HEK293 (cell line): Measurements from ENCODE around the gene MSRB3.

Source experiments
- CTCF ChIA-PET: fragments of 350-600 bp; formaldehyde crosslinking; extraction: SDS; loops from one replicate; lab custom pipeline; 2021; ENCODE audit warnings: antibody characterized with exemption; lab: Yijun Ruan, JAX
- POLR2A ChIA-PET: fragments of 300-600 bp; formaldehyde crosslinking; extraction: SDS; loops from one replicate; lab custom pipeline; 2020; ENCODE audit warnings: antibody characterized with exemption, inconsistent platforms; lab: Yijun Ruan, JAX
- H3K27ac ChIP-seq: fragments of 200-500 bp; sonication (Bioruptor generic); 2 replicates; pipeline ENCODE4 v1.5.1; 2014; ENCODE audit warnings: low read depth, low read length, control low read depth, inconsistent platforms; ENCODE audit errors: extremely low read depth
- H3K36me3 ChIP-seq, 2 experiments: fragments of 200-500 bp in 1 of 2; sonication (Bioruptor generic) in 1 of 2; 1 replicate in 1 of 2; 2 replicates in 1 of 2; pipeline ENCODE4 v1.5.1; 2014 to 2017; ENCODE audit warnings: inconsistent platforms in 2 of 2, low read length in 2 of 2; ENCODE audit not compliant: control insufficient read depth in 2 of 2, insufficient read depth in 1 of 2
- H3K4me1 ChIP-seq: fragments of 200-500 bp; sonication (Bioruptor generic); 2 replicates; pipeline ENCODE4 v1.5.1; 2014; ENCODE audit warnings: mild to moderate bottlenecking, low read length, inconsistent platforms; ENCODE audit not compliant: control insufficient read depth, insufficient read depth
- H3K4me3 ChIP-seq: 2 replicates; pipeline ENCODE4 v1.5.1; 2011; ENCODE audit warnings: low read depth, mild to moderate bottlenecking, control low read depth, low read length, moderate library complexity
- H3K9me3 ChIP-seq: fragments of 200-500 bp; sonication (Bioruptor generic); 2 replicates; pipeline ENCODE4 v1.5.1; 2014; ENCODE audit warnings: low read depth, low read length, inconsistent platforms; ENCODE audit not compliant: control insufficient read depth, insufficient read depth
- KLF1 ChIP-seq: fragments of 450-650 bp; formaldehyde crosslinking; IDR thresholded peaks from 2 replicates; pipeline ENCODE4 v1.5.1; 2016; ENCODE audit warnings: missing biosample characterization, missing genetic modification characterization
- PRDM2 ChIP-seq: fragments of 450-650 bp; formaldehyde crosslinking; IDR thresholded peaks from 2 replicates; pipeline ENCODE4 v1.5.1; 2016; ENCODE audit warnings: missing biosample characterization, missing genetic modification characterization, borderline replicate concordance
- TRIM28 ChIP-seq: IDR thresholded peaks from 2 replicates; pipeline ENCODE4 v1.6.1; 2011; ENCODE audit warnings: low read length, control low read depth, borderline replicate concordance
- ZNF138 ChIP-seq: fragments of 450-650 bp; formaldehyde crosslinking; IDR thresholded peaks from 2 replicates; pipeline ENCODE4 v1.5.1; 2016; ENCODE audit warnings: missing biosample characterization, missing genetic modification characterization, borderline replicate concordance
- ZNF146 ChIP-seq: fragments of 450-650 bp; formaldehyde crosslinking; IDR thresholded peaks from 2 replicates; pipeline ENCODE4 v1.5.1; 2016; ENCODE audit warnings: missing biosample characterization, missing genetic modification characterization
- ZNF157 ChIP-seq: fragments of 450-650 bp; formaldehyde crosslinking; IDR thresholded peaks from 2 replicates; pipeline ENCODE4 v1.5.1; 2016; ENCODE audit warnings: missing biosample characterization, missing genetic modification characterization
- ZNF23 ChIP-seq: fragments of 450-650 bp; formaldehyde crosslinking; IDR thresholded peaks from 2 replicates; pipeline ENCODE4 v1.5.1; 2016; ENCODE audit warnings: missing biosample characterization, missing genetic modification characterization, borderline replicate concordance
- ZNF239 ChIP-seq: fragments of 450-650 bp; formaldehyde crosslinking; IDR thresholded peaks from 2 replicates; pipeline ENCODE4 v1.5.1; 2016; ENCODE audit warnings: missing biosample characterization, missing genetic modification characterization
- ZNF266 ChIP-seq: fragments of 450-650 bp; formaldehyde crosslinking; IDR thresholded peaks from 2 replicates; pipeline ENCODE4 v1.5.1; 2016; ENCODE audit warnings: missing biosample characterization, missing genetic modification characterization, low read depth
- ZNF580 ChIP-seq: fragments of 450-650 bp; formaldehyde crosslinking; IDR thresholded peaks from 2 replicates; pipeline ENCODE4 v1.5.1; 2016; ENCODE audit warnings: missing biosample characterization, missing genetic modification characterization
- ZNF639 ChIP-seq: fragments of 450-650 bp; formaldehyde crosslinking; IDR thresholded peaks from 2 replicates; pipeline ENCODE4 v1.5.1; 2016; ENCODE audit warnings: missing biosample characterization, missing genetic modification characterization
- ZNF664 ChIP-seq: fragments of 450-650 bp; formaldehyde crosslinking; IDR thresholded peaks from 2 replicates; pipeline ENCODE4 v1.5.1; 2016; ENCODE audit warnings: missing biosample characterization, missing genetic modification characterization
- ZNF704 ChIP-seq: fragments of 450-650 bp; formaldehyde crosslinking; IDR thresholded peaks from 2 replicates; pipeline ENCODE4 v1.5.1; 2016; ENCODE audit warnings: missing biosample characterization, missing genetic modification characterization
- TF ChIP-seq, protein P1 (sequence below): fragments of 450-650 bp; formaldehyde crosslinking; IDR thresholded peaks from 2 replicates; pipeline ENCODE4 v1.5.1; 2017; ENCODE audit warnings: missing biosample characterization, missing genetic modification characterization
- TF ChIP-seq, protein P2 (sequence below): fragments of 450-650 bp; formaldehyde crosslinking; IDR thresholded peaks from 2 replicates; pipeline ENCODE4 v1.5.1; 2016; ENCODE audit warnings: missing biosample characterization, missing genetic modification characterization
- TF ChIP-seq, protein P3 (sequence below): fragments of 450-650 bp; formaldehyde crosslinking; IDR thresholded peaks from 2 replicates; pipeline ENCODE4 v1.5.1; 2016; ENCODE audit warnings: missing biosample characterization, missing genetic modification characterization
- TF ChIP-seq, protein P4 (sequence below): fragments of 450-650 bp; formaldehyde crosslinking; IDR thresholded peaks from 2 replicates; pipeline ENCODE4 v1.5.1; 2016; ENCODE audit warnings: missing biosample characterization, missing genetic modification characterization, borderline replicate concordance

Gene MSRB3

DNA sequence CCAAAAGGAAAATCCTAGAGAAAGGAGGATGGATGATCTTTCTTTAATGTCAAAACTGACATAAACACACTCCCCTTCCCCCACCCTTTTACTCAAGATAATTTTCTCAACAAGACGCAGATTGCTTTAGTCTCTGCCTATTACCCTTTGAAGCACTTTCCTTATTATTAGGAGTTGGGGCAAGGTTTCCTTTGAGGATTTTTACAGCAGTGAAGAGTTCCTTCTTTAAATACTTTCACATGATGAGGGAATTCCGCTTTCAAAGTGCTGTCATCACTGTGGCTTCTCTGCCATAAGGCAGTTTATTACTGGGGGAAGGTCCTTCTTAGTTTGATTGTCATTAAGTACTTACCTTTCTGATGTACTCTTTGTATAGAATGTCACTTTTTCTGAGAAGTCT, 172.1 kb downstream of the MSRB3 start:
- POLR2A ChIA-PET, result no interaction called here

More for the DNA sequence above, 172.1 kb downstream of the MSRB3 start:
- no peak overlapping the region for H3K4me3 ChIP-seq
- H3K36me3 ChIP-seq, result no peaks in the 10 kb centered on the region
- TF ChIP-seq ZNF664 (tag by site-specific recombination) (no peak), ZNF580 (no peak), PRDM2 (tag by site-specific recombination) (no peak), ZNF138 (no peak), TRIM28 (no peak), ZNF639 (tag by site-specific recombination) (no peak), ZNF157 (tag by site-specific recombination) (no peak), ZNF23 (tag by site-specific recombination) (no peak), ZNF704 (tag by site-specific recombination) (no peak), ZNF239 (no peak), KLF1 (tag by site-specific recombination) (no peak), ZNF266 (tag by site-specific recombination) (no peak), ZNF146 (tag by site-specific recombination) (no peak)
- TF ChIP-seq, protein P1, sequence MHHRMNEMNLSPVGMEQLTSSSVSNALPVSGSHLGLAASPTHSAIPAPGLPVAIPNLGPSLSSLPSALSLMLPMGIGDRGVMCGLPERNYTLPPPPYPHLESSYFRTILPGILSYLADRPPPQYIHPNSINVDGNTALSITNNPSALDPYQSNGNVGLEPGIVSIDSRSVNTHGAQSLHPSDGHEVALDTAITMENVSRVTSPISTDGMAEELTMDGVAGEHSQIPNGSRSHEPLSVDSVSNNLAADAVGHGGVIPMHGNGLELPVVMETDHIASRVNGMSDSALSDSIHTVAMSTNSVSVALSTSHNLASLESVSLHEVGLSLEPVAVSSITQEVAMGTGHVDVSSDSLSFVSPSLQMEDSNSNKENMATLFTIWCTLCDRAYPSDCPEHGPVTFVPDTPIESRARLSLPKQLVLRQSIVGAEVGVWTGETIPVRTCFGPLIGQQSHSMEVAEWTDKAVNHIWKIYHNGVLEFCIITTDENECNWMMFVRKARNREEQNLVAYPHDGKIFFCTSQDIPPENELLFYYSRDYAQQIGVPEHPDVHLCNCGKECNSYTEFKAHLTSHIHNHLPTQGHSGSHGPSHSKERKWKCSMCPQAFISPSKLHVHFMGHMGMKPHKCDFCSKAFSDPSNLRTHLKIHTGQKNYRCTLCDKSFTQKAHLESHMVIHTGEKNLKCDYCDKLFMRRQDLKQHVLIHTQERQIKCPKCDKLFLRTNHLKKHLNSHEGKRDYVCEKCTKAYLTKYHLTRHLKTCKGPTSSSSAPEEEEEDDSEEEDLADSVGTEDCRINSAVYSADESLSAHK, result no peak
- TF ChIP-seq, protein P2, sequence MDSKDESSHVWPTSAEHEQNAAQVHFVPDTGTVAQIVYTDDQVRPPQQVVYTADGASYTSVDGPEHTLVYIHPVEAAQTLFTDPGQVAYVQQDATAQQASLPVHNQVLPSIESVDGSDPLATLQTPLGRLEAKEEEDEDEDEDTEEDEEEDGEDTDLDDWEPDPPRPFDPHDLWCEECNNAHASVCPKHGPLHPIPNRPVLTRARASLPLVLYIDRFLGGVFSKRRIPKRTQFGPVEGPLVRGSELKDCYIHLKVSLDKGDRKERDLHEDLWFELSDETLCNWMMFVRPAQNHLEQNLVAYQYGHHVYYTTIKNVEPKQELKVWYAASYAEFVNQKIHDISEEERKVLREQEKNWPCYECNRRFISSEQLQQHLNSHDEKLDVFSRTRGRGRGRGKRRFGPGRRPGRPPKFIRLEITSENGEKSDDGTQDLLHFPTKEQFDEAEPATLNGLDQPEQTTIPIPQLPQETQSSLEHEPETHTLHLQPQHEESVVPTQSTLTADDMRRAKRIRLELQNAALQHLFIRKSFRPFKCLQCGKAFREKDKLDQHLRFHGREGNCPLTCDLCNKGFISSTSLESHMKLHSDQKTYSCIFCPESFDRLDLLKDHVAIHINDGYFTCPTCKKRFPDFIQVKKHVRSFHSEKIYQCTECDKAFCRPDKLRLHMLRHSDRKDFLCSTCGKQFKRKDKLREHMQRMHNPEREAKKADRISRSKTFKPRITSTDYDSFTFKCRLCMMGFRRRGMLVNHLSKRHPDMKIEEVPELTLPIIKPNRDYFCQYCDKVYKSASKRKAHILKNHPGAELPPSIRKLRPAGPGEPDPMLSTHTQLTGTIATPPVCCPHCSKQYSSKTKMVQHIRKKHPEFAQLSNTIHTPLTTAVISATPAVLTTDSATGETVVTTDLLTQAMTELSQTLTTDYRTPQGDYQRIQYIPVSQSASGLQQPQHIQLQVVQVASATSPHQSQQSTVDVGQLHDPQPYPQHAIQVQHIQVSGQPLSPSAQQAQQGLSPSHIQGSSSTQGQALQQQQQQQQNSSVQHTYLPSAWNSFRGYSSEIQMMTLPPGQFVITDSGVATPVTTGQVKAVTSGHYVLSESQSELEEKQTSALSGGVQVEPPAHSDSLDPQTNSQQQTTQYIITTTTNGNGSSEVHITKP (tag by site-specific recombination), result no peak
- TF ChIP-seq, protein P3, sequence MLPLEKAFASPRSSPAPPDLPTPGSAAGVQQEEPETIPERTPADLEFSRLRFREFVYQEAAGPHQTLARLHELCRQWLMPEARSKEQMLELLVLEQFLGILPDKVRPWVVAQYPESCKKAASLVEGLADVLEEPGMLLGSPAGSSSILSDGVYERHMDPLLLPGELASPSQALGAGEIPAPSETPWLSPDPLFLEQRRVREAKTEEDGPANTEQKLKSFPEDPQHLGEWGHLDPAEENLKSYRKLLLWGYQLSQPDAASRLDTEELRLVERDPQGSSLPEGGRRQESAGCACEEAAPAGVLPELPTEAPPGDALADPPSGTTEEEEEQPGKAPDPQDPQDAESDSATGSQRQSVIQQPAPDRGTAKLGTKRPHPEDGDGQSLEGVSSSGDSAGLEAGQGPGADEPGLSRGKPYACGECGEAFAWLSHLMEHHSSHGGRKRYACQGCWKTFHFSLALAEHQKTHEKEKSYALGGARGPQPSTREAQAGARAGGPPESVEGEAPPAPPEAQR, result no peak
- TF ChIP-seq, protein P4, sequence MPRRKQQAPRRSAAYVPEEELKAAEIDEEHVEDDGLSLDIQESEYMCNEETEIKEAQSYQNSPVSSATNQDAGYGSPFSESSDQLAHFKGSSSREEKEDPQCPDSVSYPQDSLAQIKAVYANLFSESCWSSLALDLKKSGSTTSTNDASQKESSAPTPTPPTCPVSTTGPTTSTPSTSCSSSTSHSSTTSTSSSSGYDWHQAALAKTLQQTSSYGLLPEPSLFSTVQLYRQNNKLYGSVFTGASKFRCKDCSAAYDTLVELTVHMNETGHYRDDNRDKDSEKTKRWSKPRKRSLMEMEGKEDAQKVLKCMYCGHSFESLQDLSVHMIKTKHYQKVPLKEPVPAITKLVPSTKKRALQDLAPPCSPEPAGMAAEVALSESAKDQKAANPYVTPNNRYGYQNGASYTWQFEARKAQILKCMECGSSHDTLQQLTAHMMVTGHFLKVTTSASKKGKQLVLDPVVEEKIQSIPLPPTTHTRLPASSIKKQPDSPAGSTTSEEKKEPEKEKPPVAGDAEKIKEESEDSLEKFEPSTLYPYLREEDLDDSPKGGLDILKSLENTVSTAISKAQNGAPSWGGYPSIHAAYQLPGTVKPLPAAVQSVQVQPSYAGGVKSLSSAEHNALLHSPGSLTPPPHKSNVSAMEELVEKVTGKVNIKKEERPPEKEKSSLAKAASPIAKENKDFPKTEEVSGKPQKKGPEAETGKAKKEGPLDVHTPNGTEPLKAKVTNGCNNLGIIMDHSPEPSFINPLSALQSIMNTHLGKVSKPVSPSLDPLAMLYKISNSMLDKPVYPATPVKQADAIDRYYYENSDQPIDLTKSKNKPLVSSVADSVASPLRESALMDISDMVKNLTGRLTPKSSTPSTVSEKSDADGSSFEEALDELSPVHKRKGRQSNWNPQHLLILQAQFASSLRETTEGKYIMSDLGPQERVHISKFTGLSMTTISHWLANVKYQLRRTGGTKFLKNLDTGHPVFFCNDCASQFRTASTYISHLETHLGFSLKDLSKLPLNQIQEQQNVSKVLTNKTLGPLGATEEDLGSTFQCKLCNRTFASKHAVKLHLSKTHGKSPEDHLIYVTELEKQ (tag by site-specific recombination), result no peak
- TF ChIP-seq, all 188 proteins: peak for 0
- CTCF ChIA-PET, result no interaction called here
- Histone ChIP-seq H3K4me1 (0 out of 2 replicates have a peak, but pooled peaks cover 3% of the 10 kb centered on the region), H3K27ac (no peak overlapping the region), H3K9me3 (no peaks in the 10 kb centered on the region)
